SK-N-MC (cell line): Measurements from ENCODE around the gene GPC5.

Experiments used
- EZH2 ChIP-seq: fragments of 200-600 bp; sonication (generic); IDR thresholded peaks from one replicate; pipeline ENCODE4 v1.6.1; 2017; ENCODE audit warnings: antibody characterized with exemption
- FOXP2 ChIP-seq: optimal IDR thresholded peaks from 2 replicates; pipeline ENCODE3; 2011; ENCODE audit warnings: mild to moderate bottlenecking, moderate library complexity; ENCODE audit not compliant: insufficient read depth; ENCODE audit errors: extremely low read length, control extremely low read depth
- POLR2AphosphoS5 ChIP-seq: IDR thresholded peaks from 2 replicates; pipeline ENCODE4 v1.6.1; 2012; ENCODE audit warnings: mild to moderate bottlenecking, low read depth, low read length, borderline replicate concordance

DNA sequence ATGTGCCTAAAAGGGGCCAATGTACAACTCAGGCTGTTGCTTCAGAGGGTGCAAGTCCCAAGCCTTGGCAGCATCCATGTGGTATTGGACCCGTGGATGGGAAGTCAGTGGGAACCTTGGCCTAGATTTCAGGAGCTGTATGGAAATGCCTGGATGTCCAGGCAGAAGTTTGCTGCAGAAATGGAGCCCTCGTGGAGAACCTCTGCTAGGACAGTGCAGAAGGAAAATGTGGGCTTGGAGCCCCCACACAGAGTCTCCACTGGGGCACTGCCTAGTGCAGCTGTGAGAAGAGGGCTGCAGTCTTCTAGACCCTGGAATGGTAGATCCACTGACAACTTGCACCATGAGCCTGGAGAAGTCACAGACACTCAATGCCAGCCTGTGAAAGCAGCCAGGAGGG lies 28.5 kb downstream of the GPC5 start:
- TF ChIP-seq POLR2AphosphoS5 (no peak), EZH2 (no peak), FOXP2 (no peak)
